ENCODE data around the gene PRKAA2.
A peak's percentile ranks its signal among the peaks of the same experiment; 100 is the strongest.

PRKAA2 gene

DNA sequence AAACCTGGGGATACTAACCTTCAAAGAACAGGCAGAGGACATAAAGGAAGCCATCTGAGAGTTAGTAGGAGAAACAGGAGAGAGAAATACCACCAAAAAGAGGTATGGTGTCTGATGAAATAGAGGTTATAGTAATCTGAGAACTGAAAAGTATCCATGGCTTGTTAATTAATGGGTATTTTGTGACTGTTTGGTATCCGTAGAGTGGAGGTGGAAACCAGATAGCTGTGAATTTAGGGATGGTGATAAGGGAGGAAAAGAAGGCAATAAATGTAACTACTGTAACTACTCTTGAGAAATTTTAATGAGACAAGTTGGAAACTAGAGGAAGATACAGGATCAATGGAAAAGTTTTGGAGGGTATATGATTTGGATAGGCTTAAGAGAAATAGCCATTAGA, 27.5 kb downstream of the PRKAA2 start:
- Histone ChIP-seq H3K27me3 (ENCODE audit: insufficient read depth, poor library complexity, severe bottlenecking) (no peaks in the 10 kb centered on the region), H3K36me3 (ENCODE audit: low read depth) (no peaks in the 10 kb centered on the region), H3K4me1 (ENCODE audit: insufficient read depth, poor library complexity, severe bottlenecking) (no peaks in the 10 kb centered on the region), H3K27ac (ENCODE audit: poor library complexity, severe bottlenecking) (no peak overlapping the region), H3K9me3 (ENCODE audit: severe bottlenecking) (no peaks in the 10 kb centered on the region), H3K4me3 (ENCODE audit: severe bottlenecking) (no peak overlapping the region)
- TF ChIP-seq, protein P1, sequence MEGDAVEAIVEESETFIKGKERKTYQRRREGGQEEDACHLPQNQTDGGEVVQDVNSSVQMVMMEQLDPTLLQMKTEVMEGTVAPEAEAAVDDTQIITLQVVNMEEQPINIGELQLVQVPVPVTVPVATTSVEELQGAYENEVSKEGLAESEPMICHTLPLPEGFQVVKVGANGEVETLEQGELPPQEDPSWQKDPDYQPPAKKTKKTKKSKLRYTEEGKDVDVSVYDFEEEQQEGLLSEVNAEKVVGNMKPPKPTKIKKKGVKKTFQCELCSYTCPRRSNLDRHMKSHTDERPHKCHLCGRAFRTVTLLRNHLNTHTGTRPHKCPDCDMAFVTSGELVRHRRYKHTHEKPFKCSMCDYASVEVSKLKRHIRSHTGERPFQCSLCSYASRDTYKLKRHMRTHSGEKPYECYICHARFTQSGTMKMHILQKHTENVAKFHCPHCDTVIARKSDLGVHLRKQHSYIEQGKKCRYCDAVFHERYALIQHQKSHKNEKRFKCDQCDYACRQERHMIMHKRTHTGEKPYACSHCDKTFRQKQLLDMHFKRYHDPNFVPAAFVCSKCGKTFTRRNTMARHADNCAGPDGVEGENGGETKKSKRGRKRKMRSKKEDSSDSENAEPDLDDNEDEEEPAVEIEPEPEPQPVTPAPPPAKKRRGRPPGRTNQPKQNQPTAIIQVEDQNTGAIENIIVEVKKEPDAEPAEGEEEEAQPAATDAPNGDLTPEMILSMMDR (IDR thresholded peaks at IDR 0.05; ENCODE audit: poor library complexity, severe bottlenecking), result no peak
- ATAC-seq (ENCODE audit: low read depth) (no peak), DNase-seq (ENCODE audit: low spot score) (no peak)

GRCh38 chr1:56675763-56676162, 30.6 kb downstream of the PRKAA2 start:
- Histone ChIP-seq H3K36me3 (ENCODE audit: low read depth) (no peaks in the 10 kb centered on the region), H3K4me3 (ENCODE audit: severe bottlenecking) (no peak overlapping the region), H3K9me3 (ENCODE audit: severe bottlenecking) (no peaks in the 10 kb centered on the region), H3K27me3 (ENCODE audit: insufficient read depth, poor library complexity, severe bottlenecking) (no peaks in the 10 kb centered on the region), H3K4me1 (ENCODE audit: insufficient read depth, poor library complexity, severe bottlenecking) (no peaks in the 10 kb centered on the region), H3K27ac (ENCODE audit: poor library complexity, severe bottlenecking) (no peak overlapping the region)
- no peak for ATAC-seq (ENCODE audit: low read depth)
- TF ChIP-seq, protein P1 (IDR thresholded peaks at IDR 0.05; ENCODE audit: poor library complexity, severe bottlenecking), result no peak
- no peak for DNase-seq (ENCODE audit: low spot score)

DNA sequence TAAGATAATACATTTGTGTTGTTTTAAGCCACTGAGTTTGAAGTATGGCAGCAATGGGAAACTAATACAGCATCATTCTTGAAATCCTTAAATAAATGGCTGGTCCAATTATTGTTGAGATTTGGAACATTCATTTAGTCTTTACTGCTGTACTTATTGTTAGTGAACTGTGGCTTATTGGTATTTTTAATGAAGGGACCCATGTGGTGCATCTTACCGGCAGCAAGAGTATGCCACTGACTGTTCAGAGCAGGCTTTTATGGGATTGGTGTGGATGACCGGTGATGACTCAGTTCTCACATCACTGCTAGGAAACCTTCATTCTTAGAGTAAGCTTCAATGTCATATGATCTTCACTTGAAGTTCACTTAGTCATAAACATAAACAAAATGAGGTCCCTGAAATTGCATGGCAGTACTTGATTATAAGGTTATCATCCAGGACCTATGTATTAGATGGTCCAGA, 31.5 kb downstream of the PRKAA2 start:
- H3K27me3 ChIP-seq (ENCODE audit: insufficient read depth, poor library complexity, severe bottlenecking), result no peaks in the 10 kb centered on the region
- no peak overlapping the region for H3K27ac ChIP-seq (ENCODE audit: poor library complexity, severe bottlenecking)
- no peak overlapping the region for H3K4me3 ChIP-seq (ENCODE audit: severe bottlenecking)
- ATAC-seq (ENCODE audit: low read depth) (peak; percentile 88), DNase-seq (ENCODE audit: low spot score) (no peak)
- TF ChIP-seq, protein P1 (IDR thresholded peaks at IDR 0.05; ENCODE audit: poor library complexity, severe bottlenecking), result no peak
- H3K4me1 ChIP-seq (ENCODE audit: insufficient read depth, poor library complexity, severe bottlenecking), result no peaks in the 10 kb centered on the region
- no peaks in the 10 kb centered on the region for H3K36me3 ChIP-seq (ENCODE audit: low read depth)
- no peaks in the 10 kb centered on the region for H3K9me3 ChIP-seq (ENCODE audit: severe bottlenecking)

DNA sequence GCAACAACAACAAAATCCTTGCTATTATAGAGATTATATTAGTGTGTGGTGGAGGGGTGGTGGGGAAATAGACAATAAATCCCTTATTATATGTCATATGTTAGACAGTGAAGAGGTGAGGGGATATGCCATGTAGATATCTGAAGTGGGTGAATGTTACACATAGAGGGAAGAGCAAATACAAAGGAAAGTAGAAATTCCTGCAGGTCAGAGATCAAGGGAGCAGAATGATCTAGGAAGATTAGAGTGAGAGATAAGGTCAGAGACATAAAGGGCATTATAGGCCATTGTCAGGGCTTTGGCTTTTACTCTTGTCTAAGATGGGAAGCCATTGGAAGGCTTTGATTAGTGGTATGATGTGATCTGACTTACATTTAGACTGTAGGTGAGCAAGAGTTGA, 38.5 kb downstream of the PRKAA2 start:
- peaks cover 2% of the 10 kb centered on the region for H3K9me3 ChIP-seq (ENCODE audit: severe bottlenecking)
- peaks cover 8% of the 10 kb centered on the region for H3K4me1 ChIP-seq (ENCODE audit: insufficient read depth, poor library complexity, severe bottlenecking)
- TF ChIP-seq, protein P1 (IDR thresholded peaks at IDR 0.05; ENCODE audit: poor library complexity, severe bottlenecking), result no peak
- no peaks in the 10 kb centered on the region for H3K27me3 ChIP-seq (ENCODE audit: insufficient read depth, poor library complexity, severe bottlenecking)
- DNase-seq (ENCODE audit: low spot score) (no peak), ATAC-seq (ENCODE audit: low read depth) (no peak)
- H3K36me3 ChIP-seq (ENCODE audit: low read depth), result no peaks in the 10 kb centered on the region
- H3K27ac ChIP-seq (ENCODE audit: poor library complexity, severe bottlenecking), result no peak overlapping the region
- no peak overlapping the region for H3K4me3 ChIP-seq (ENCODE audit: severe bottlenecking)

DNA sequence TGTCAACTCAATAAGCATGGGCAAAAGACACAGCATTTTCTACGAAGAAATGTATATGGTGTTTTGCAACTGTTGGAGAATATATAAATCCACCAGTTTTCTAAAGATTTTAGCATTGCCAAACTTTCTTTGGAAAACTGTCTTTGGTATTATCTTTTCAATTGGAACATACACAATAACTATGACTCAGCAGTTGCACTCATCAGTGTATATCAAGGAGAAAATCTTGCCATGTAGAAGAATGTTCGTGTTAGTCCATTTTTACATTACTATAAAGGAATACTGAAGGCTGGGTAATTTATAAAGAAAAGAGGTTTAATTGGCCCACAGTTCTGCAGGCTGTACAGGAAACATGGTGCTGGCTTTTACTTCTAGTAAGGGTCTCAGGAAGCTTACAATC, 41.1 kb downstream of the PRKAA2 start:
- H3K27me3 ChIP-seq (ENCODE audit: insufficient read depth, poor library complexity, severe bottlenecking), result no peaks in the 10 kb centered on the region
- H3K4me1 ChIP-seq (ENCODE audit: insufficient read depth, poor library complexity, severe bottlenecking), result peaks cover 13% of the 10 kb centered on the region
- no peak overlapping the region for H3K4me3 ChIP-seq (ENCODE audit: severe bottlenecking)
- no peak overlapping the region for H3K27ac ChIP-seq (ENCODE audit: poor library complexity, severe bottlenecking)
- no peak for DNase-seq (ENCODE audit: low spot score)
- TF ChIP-seq, protein P1 (IDR thresholded peaks at IDR 0.05; ENCODE audit: poor library complexity, severe bottlenecking), result no peak
- peaks cover 2% of the 10 kb centered on the region for H3K9me3 ChIP-seq (ENCODE audit: severe bottlenecking)
- 0 out of 3 replicates have a peak, but pooled peaks have one; percentile 24 for ATAC-seq (ENCODE audit: low read depth)
- no peaks in the 10 kb centered on the region for H3K36me3 ChIP-seq (ENCODE audit: low read depth)
